ENCODE results near the gene ACTL8. TPM values are rescaled to one million over a fixed set of nuclear protein-coding genes. Genes with fewer than 3 reads are reported as not detected.

Gene ACTL8
- total RNA-seq, 1 experiment from 2014 or later: 0.69 TPM

DNA sequence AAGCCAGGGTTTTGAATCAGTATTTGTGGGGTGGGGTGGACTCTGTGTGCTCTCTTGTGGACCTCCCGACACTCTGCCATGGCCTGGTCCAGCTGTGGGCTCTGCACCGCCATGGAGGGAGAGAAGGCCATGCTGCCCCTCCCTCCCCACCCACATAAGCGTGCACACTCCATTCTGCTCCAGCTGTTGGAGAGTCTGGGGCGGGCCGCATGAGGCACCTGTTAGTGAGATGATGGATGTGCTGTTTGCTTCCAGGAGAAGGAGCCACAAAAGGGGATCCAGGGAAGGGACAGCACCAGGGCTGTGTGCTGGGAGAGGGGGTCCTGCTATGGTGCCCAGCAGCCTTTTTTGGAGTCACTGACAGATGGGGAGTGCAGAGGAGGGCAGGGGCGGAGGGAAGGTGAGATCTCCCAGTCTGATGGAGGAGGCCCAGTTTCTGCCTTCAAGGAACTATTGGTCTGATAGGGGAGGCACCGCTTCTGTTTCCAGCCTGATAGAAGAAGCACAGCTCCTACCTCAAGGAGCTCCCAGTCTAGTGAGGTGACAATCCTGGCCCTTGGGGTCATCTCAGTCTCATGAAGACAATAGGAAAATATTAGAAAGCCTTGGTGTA is 101.5 kb downstream of the ACTL8 start:
- Histone ChIP-seq H3K36me3 (ENCODE audit: control insufficient read depth in 1 of 2, insufficient read depth in 2 of 2, low read length in 2 of 2) (no peaks in the 10 kb centered on the region), H3K4me2 (ENCODE audit: low read length) (no peak overlapping the region), H4K20me1 (ENCODE audit: insufficient read depth) (no peaks in the 10 kb centered on the region), H3K27ac (ENCODE audit: low read depth, low read length) (no peak overlapping the region), H3K9me2 (ENCODE audit: insufficient read depth) (no peaks in the 10 kb centered on the region), H3K27me3 (ENCODE audit: insufficient read depth, low read length) (no peaks in the 10 kb centered on the region), H2AFZ (ENCODE audit: low read depth, low read length, poor library complexity, severe bottlenecking) (no peak overlapping the region), H3K79me2 (ENCODE audit: insufficient read depth, low read length) (no peaks in the 10 kb centered on the region), H3K9me3 (ENCODE audit: control insufficient read depth in 1 of 2, insufficient read depth in 1 of 2, low read depth in 1 of 2, low read length in 2 of 2) (no peaks in the 10 kb centered on the region), H3K4me3 (replicated peaks in 1 of 2; ENCODE audit: low read depth in 1 of 2, low read length in 2 of 2) (no peak overlapping the region), H3K4me1 (ENCODE audit: control insufficient read depth in 1 of 2, insufficient read depth in 2 of 2, low read length in 2 of 2) (no peaks in the 10 kb centered on the region), H3K9ac (ENCODE audit: low read length) (no peak overlapping the region)
- CTCF ChIA-PET: no interaction called here
- intact Hi-C loops (cut with micrococcal nuclease): no loop called here
- no TSS peak for BruUV-seq (replicated peaks)
- POLR2A ChIA-PET: no interaction called here
- TF ChIP-seq, protein P1, sequence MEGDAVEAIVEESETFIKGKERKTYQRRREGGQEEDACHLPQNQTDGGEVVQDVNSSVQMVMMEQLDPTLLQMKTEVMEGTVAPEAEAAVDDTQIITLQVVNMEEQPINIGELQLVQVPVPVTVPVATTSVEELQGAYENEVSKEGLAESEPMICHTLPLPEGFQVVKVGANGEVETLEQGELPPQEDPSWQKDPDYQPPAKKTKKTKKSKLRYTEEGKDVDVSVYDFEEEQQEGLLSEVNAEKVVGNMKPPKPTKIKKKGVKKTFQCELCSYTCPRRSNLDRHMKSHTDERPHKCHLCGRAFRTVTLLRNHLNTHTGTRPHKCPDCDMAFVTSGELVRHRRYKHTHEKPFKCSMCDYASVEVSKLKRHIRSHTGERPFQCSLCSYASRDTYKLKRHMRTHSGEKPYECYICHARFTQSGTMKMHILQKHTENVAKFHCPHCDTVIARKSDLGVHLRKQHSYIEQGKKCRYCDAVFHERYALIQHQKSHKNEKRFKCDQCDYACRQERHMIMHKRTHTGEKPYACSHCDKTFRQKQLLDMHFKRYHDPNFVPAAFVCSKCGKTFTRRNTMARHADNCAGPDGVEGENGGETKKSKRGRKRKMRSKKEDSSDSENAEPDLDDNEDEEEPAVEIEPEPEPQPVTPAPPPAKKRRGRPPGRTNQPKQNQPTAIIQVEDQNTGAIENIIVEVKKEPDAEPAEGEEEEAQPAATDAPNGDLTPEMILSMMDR (IDR thresholded peaks at IDR 0.05 in 2 of 3, conservative IDR thresholded peaks at IDR 0.05 in 1 of 3; ENCODE audit: borderline replicate concordance in 1 of 3, insufficient read depth in 1 of 3, low read depth in 2 of 3, low read length in 2 of 3): no peak
- TF ChIP-seq POLR2A (IDR thresholded peaks at IDR 0.05; ENCODE audit: borderline replicate concordance, extremely low read depth, insufficient read depth, insufficient read length) (no peak), ZNF274 (IDR thresholded peaks at IDR 0.05; ENCODE audit: low read depth, low read length) (no peak), EZH2 (IDR thresholded peaks at IDR 0.05) (no peak), FOSL1 (IDR thresholded peaks at IDR 0.05; ENCODE audit: low read depth) (no peak), SRF (IDR thresholded peaks at IDR 0.05; ENCODE audit: low read depth) (no peak), EZH2phosphoT487 (IDR thresholded peaks at IDR 0.05; ENCODE audit: borderline replicate concordance) (no peak), POLR2AphosphoS5 (IDR thresholded peaks at IDR 0.05; ENCODE audit: low read depth, low read length) (no peak), ZFX (IDR thresholded peaks at IDR 0.05) (no peak), ELF1 (IDR thresholded peaks at IDR 0.05; ENCODE audit: borderline replicate concordance, low read depth) (no peak), EGR1 (IDR thresholded peaks at IDR 0.05; ENCODE audit: low read depth) (no peak), JUND (IDR thresholded peaks at IDR 0.05) (no peak), SIN3A (IDR thresholded peaks at IDR 0.05; ENCODE audit: low read depth) (no peak), YY1 (IDR thresholded peaks at IDR 0.05; ENCODE audit: extremely low read depth, insufficient replicate concordance, low read depth, low read length) (no peak), CEBPB (IDR thresholded peaks at IDR 0.05; ENCODE audit: low read depth) (no peak), TCF7L2 (IDR thresholded peaks at IDR 0.05; ENCODE audit: borderline replicate concordance, extremely low read depth, insufficient read depth, insufficient read length) (no peak)
- TF ChIP-seq, protein P2, sequence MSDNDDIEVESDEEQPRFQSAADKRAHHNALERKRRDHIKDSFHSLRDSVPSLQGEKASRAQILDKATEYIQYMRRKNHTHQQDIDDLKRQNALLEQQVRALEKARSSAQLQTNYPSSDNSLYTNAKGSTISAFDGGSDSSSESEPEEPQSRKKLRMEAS (IDR thresholded peaks at IDR 0.05): no peak
- no peak for DNase-seq (ENCODE audit: low read depth, low spot score)
- ATAC-seq: no peak
- RAD21 ChIA-PET (ENCODE audit: low non-redundant PET in 1 of 2, low total read pairs in 2 of 2, uncharacterized antibody in 2 of 2, unreplicated experiment in 2 of 2): no interaction called here
